HepG2 (cell line): ENCODE results near the gene MTX1. TPM values are rescaled to one million over a fixed set of nuclear protein-coding genes. Genes with fewer than 3 reads are reported as not detected.

ENCODE experiments used
- KIAA2018 ChIP-seq: sonication (generic); formaldehyde crosslinking; IDR thresholded peaks from 2 replicates; pipeline ENCODE4 v1.5.0; 2020; ENCODE audit warnings: mild to moderate bottlenecking, missing genetic modification reagents, borderline replicate concordance
- MYC ChIP-seq: sonication (generic); formaldehyde crosslinking; IDR thresholded peaks from 2 replicates; pipeline ENCODE4 v1.9.0; 2021; ENCODE audit warnings: missing genetic modification reagents, borderline replicate concordance
- ZBTB4 ChIP-seq: sonication (generic); formaldehyde crosslinking; IDR thresholded peaks from 2 replicates; pipeline ENCODE4 v1.4.0; 2020; ENCODE audit warnings: missing genetic modification reagents, mild to moderate bottlenecking, borderline replicate concordance
- polyA plus RNA-seq, 8 experiments: library from polyadenylated mRNA; depleted of rRNA in 3 of 8; stranded (reverse) in 7 of 8; unstranded in 1 of 8; fragments of >200 nt; fragmentation: Illumina TruSeq in 4 of 8; extraction: Trizol in 4 of 8; gene quantifications; 2 replicates each; pipeline versions ENCODE4 v1.2.1 to v1.2.3, GENCODE V29; 2011 to 2016; ENCODE audit warnings: low read depth in 4 of 8, missing spikeins in 1 of 8, mixed read lengths in 1 of 8; ENCODE audit not compliant: insufficient read depth in 1 of 8
- total RNA-seq, 5 experiments: library from RNA; depleted of rRNA; stranded (reverse); fragments of >200 nt; fragmentation: Illumina TruSeq; extraction: Trizol; gene quantifications; 2 replicates each; pipeline ENCODE4 v1.2.3, GENCODE V29; 2016; ENCODE audit warnings: low read depth in 1 of 5

Gene MTX1
- total and polyA plus RNA-seq, 2 of the 13 experiments (the other 11 are each of a cell fraction or from before 2014, with no cell fraction given) = 64.5 to 72.6 TPM

GRCh38 chr1:155184351-155184811 is 24.1 kb upstream of the MTX1 start (continued):
- TF ChIP-seq ZBTB4 (CRISPR knock-in tag) (no peak), KIAA2018 (CRISPR knock-in tag) (no peak), MYC (no peak)
- TF ChIP-seq, all 625 proteins: peak for 0
